ENCODE data around the gene P2RY1. TPM values are rescaled to one million over a fixed set of nuclear protein-coding genes. Genes with fewer than 3 reads are reported as not detected.
"Not testable (repeated sequence)": the region's sequence is repeated elsewhere in the genome, so short reads cannot be mapped to it uniquely, and the experiment has no call there.

The P2RY1 gene
- total RNA-seq, 1 experiment from 2014 or later: under 0.01 TPM

- Histone ChIP-seq H3K27ac (no peak overlapping the region), H3K27me3 (replicated peaks) (no peaks in the 10 kb centered on the region), H3K4me1 (replicated peaks) (no peaks in the 10 kb centered on the region), H3K4me3 (no peak overlapping the region), H3K9me3 (replicated peaks) (no peaks in the 10 kb centered on the region), H3K36me3 (no peaks in the 10 kb centered on the region)
- DNase-seq (ENCODE audit: low read depth in 1 of 2, low spot score in 2 of 2): no peak
These were observed 18.3 kb downstream of the P2RY1 start for GRCh38 chr3:152853196-152853595.

GRCh38 chr3:152857082-152857481 is 22.2 kb downstream of the P2RY1 start:
- DNase-seq (ENCODE audit: low read depth in 1 of 2, low spot score in 2 of 2): no peak
- Histone ChIP-seq H3K27ac (no peak overlapping the region), H3K9me3 (replicated peaks) (no peaks in the 10 kb centered on the region), H3K27me3 (replicated peaks) (no peaks in the 10 kb centered on the region), H3K4me1 (replicated peaks) (no peaks in the 10 kb centered on the region), H3K4me3 (no peak overlapping the region), H3K36me3 (no peaks in the 10 kb centered on the region)

- H3K4me1 ChIP-seq (replicated peaks): no peaks in the 10 kb centered on the region
- no peaks in the 10 kb centered on the region for H3K27me3 ChIP-seq (replicated peaks)
- no peak for DNase-seq (ENCODE audit: low read depth in 1 of 2, low spot score in 2 of 2)
- no peak overlapping the region for H3K4me3 ChIP-seq
- no peak overlapping the region for H3K27ac ChIP-seq
- no peaks in the 10 kb centered on the region for H3K9me3 ChIP-seq (replicated peaks)
- no peaks in the 10 kb centered on the region for H3K36me3 ChIP-seq
These were observed 23.4 kb downstream of the P2RY1 start for GRCh38 chr3:152858170-152858800.

- H3K27me3 ChIP-seq (replicated peaks): no peaks in the 10 kb centered on the region
- no peaks in the 10 kb centered on the region for H3K4me1 ChIP-seq (replicated peaks)
- H3K4me3 ChIP-seq: no peak overlapping the region
- no peak for DNase-seq (ENCODE audit: low read depth in 1 of 2, low spot score in 2 of 2)
- no peaks in the 10 kb centered on the region for H3K9me3 ChIP-seq (replicated peaks)
- no peak overlapping the region for H3K27ac ChIP-seq
- H3K36me3 ChIP-seq: no peaks in the 10 kb centered on the region
These were observed 25.8 kb downstream of the P2RY1 start for GRCh38 chr3:152860736-152861135.

GRCh38 chr3:152865668-152866245 is 30.8 kb downstream of the P2RY1 start:
- Histone ChIP-seq H3K27me3 (replicated peaks) (no peaks in the 10 kb centered on the region), H3K27ac (no peak overlapping the region), H3K4me3 (no peak overlapping the region), H3K9me3 (replicated peaks) (no peaks in the 10 kb centered on the region), H3K4me1 (replicated peaks) (no peaks in the 10 kb centered on the region), H3K36me3 (no peaks in the 10 kb centered on the region)
- no peak for DNase-seq (ENCODE audit: low read depth in 1 of 2, low spot score in 2 of 2)

- H3K4me3 ChIP-seq: no peak overlapping the region
- H3K4me1 ChIP-seq (replicated peaks): no peaks in the 10 kb centered on the region
- no peaks in the 10 kb centered on the region for H3K9me3 ChIP-seq (replicated peaks)
- H3K27ac ChIP-seq: no peak overlapping the region
- H3K36me3 ChIP-seq: no peaks in the 10 kb centered on the region
- no peaks in the 10 kb centered on the region for H3K27me3 ChIP-seq (replicated peaks)
- no peak for DNase-seq (ENCODE audit: low read depth in 1 of 2, low spot score in 2 of 2)
These were observed 35.1 kb downstream of the P2RY1 start for GRCh38 chr3:152870027-152870426.

GRCh38 chr3:152873314-152873713 is 38.4 kb downstream of the P2RY1 start:
- not testable (repeated sequence) for H3K36me3 ChIP-seq; H3K9me3 ChIP-seq (replicated peaks); H3K27ac ChIP-seq; H3K4me1 ChIP-seq (replicated peaks); H3K4me3 ChIP-seq; DNase-seq (ENCODE audit: low read depth in 1 of 2, low spot score in 2 of 2); H3K27me3 ChIP-seq (replicated peaks)

GRCh38 chr3:152874896-152875749 is 40.2 kb downstream of the P2RY1 start:
- no peak overlapping the region for H3K4me3 ChIP-seq
- H3K27me3 ChIP-seq (replicated peaks): no peaks in the 10 kb centered on the region
- H3K27ac ChIP-seq: no peak overlapping the region
- no peak for DNase-seq (ENCODE audit: low read depth in 1 of 2, low spot score in 2 of 2)
- no peaks in the 10 kb centered on the region for H3K9me3 ChIP-seq (replicated peaks)
- H3K36me3 ChIP-seq: no peaks in the 10 kb centered on the region
- H3K4me1 ChIP-seq (replicated peaks): no peaks in the 10 kb centered on the region

GRCh38 chr3:152879130-152879789 is 44.3 kb downstream of the P2RY1 start:
- H3K4me1 ChIP-seq (replicated peaks): no peaks in the 10 kb centered on the region
- H3K27ac ChIP-seq: no peak overlapping the region
- no peak overlapping the region for H3K4me3 ChIP-seq
- no peaks in the 10 kb centered on the region for H3K27me3 ChIP-seq (replicated peaks)
- no peaks in the 10 kb centered on the region for H3K36me3 ChIP-seq
- no peaks in the 10 kb centered on the region for H3K9me3 ChIP-seq (replicated peaks)
- no peak for DNase-seq (ENCODE audit: low read depth in 1 of 2, low spot score in 2 of 2)

- H3K9me3 ChIP-seq (replicated peaks): no peaks in the 10 kb centered on the region
These were observed 44.9 kb downstream of the P2RY1 start for GRCh38 chr3:152879790-152880174.

GRCh38 chr3:152885076-152885475 is 50.1 kb downstream of the P2RY1 start:
- no peaks in the 10 kb centered on the region for H3K36me3 ChIP-seq
- no peak overlapping the region for H3K27ac ChIP-seq
- no peak for DNase-seq (ENCODE audit: low read depth in 1 of 2, low spot score in 2 of 2)
- H3K4me3 ChIP-seq: no peak overlapping the region
- H3K4me1 ChIP-seq (replicated peaks): no peaks in the 10 kb centered on the region
- H3K27me3 ChIP-seq (replicated peaks): no peaks in the 10 kb centered on the region
- no peaks in the 10 kb centered on the region for H3K9me3 ChIP-seq (replicated peaks)

More at GRCh38 chr3:152879790-152880174, 44.9 kb downstream of the P2RY1 start:
- H3K4me3 ChIP-seq: no peak overlapping the region
- no peaks in the 10 kb centered on the region for H3K36me3 ChIP-seq
- H3K27me3 ChIP-seq (replicated peaks): no peaks in the 10 kb centered on the region
- DNase-seq (ENCODE audit: low read depth in 1 of 2, low spot score in 2 of 2): no peak
- no peaks in the 10 kb centered on the region for H3K4me1 ChIP-seq (replicated peaks)
- no peak overlapping the region for H3K27ac ChIP-seq

All from SJSA1 (cell line).